SK-N-MC (cell line): ENCODE measurements around the gene LDLRAP1.

Source experiments
- EZH2 ChIP-seq: fragments of 200-600 bp; sonication (generic); IDR thresholded peaks from one replicate; pipeline ENCODE4 v1.6.1; 2017; ENCODE audit warnings: antibody characterized with exemption
- POLR2AphosphoS5 ChIP-seq: IDR thresholded peaks from 2 replicates; pipeline ENCODE4 v1.6.1; 2012; ENCODE audit warnings: mild to moderate bottlenecking, low read depth, low read length, borderline replicate concordance

- TF ChIP-seq EZH2: no peak
- no peak for TF ChIP-seq POLR2AphosphoS5
These were observed 7.3 kb upstream of the LDLRAP1 start for GRCh38 chr1:25536124-25536523.
